Activated gamma-delta T cell treated with anti-CD3 and anti-CD28 coated beads, Interleukin-2, amount 50 U/mL, for 16 hours (primary cell): ENCODE results near the gene ZSCAN29.
"Not testable (repeated sequence)": the region's sequence is repeated elsewhere in the genome, so short reads cannot be mapped to it uniquely, and the experiment has no call there.

Experiments used
- DNase-seq: peaks from one replicate; pipeline ENCODE4 v3.0.0-alpha.2; 2020; ENCODE audit warnings: low read depth

The ZSCAN29 gene

DNA sequence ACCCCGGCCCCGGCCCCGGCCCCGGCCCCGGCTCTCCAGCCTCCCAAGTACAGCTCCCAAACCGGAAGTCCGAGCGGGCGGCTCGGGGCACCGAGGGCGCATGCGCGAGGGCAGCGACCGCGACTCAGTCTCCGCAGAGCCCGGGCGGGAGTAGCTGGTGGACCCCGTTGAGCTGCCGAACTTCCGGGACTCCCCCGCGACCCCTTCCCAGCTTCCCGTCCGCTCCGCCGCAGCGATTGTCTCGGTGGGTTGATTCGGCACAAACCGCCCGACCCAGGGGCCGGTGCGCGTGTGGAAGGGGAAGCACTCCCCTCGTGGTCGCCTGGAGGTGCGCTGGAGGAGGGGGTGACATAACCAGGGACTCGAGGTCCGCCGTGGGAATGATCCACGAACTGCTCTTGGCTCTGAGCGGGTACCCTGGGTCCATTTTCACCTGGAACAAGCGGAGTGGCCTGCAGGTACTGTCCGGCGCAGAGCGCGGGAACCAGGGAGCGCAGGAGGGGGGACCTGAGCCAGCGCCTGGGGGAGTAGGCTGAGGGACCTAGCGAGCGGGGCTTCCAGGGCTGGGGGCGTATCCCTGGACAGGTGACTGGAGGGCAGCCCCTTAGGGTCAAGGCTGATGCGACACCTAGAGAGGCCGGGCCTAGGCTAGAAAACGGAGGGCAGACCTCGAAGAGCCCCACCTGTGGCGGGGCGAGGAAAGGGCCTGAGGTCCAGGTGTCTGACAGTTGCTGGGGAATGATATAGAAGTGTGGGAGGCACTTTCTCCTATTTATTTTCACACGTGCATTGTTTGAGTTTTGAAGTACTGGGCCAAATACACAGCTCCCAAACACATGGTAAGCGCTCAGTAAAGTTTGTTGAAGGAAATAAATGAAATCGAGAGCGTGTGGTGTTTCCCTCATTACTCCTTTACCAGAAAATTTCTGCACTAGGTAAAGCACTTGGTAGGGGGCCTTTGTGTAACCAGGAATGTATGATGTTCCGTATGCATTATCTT is at the start of gene ZSCAN29, which contains the start of gene TUBGCP4:
TSS of gene ZSCAN29 (minus strand) at position 69 of the 1,000 bp plus-strand sequence. CDS start 1,130 bp downstream, outside the sequence.
TSS of gene TUBGCP4 (plus strand) at position 127 of the 1,000 bp plus-strand sequence. CDS start at position 381, 254 bp downstream.
- DNase-seq, result peak; percentile 65

DNA sequence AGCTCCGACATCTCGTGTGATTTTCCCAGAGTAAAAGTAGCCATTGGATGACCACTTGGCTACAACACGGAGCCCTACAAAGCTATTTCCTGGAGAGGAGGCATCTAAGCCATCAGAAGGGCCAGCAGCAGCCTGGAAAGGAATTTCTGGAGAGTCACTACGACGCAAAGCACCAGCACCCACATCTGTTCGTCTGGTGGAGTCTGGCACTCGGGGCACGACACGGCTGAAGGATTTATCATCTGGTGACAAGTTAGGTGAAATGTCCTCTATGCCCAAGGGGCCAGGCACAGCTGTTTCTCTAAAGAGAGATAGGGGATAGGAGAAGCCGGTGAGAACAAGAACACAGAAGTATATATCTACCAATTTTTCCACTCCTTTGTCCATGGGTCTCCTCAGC is 49.6 kb upstream of the ZSCAN29 start:
- no peak for DNase-seq

DNA sequence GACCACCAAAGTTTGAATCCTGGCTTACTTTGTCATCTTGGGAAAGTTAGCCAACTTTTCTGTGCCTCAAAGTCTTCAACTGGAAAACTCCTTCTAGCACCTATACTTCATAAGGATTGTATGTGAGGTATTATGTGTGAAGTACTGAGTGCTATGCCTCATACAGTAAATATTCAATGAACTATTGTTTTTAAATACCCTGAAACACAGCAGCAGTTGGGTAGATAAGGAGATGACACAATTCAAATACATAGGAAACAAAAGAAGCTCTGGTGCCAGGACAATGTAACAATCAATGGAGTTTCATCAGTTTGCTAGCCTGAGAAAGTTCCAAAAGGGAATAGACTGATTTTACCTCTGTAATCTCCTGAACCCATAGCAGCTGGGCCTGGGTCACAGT is 43.4 kb upstream of the ZSCAN29 start:
- no peak for DNase-seq

DNA sequence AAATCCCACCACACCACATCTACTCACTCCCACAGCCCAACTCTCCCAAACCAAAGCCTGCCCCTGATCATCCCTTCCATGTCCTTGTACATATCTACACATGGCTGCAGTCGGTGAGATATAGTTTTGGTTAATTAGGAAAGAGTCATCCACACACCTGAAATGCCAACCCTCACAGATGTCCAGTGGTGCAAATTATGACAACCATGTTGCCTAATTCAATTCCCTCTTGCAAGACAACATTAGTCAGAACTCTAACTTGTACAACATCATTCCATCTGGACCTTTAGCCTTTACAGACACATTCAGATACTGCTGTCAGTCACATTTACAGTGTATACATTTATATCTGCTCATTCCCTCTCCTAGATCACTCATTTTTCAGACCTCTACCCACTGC is 41.3 kb upstream of the ZSCAN29 start:
- no peak for DNase-seq

DNA sequence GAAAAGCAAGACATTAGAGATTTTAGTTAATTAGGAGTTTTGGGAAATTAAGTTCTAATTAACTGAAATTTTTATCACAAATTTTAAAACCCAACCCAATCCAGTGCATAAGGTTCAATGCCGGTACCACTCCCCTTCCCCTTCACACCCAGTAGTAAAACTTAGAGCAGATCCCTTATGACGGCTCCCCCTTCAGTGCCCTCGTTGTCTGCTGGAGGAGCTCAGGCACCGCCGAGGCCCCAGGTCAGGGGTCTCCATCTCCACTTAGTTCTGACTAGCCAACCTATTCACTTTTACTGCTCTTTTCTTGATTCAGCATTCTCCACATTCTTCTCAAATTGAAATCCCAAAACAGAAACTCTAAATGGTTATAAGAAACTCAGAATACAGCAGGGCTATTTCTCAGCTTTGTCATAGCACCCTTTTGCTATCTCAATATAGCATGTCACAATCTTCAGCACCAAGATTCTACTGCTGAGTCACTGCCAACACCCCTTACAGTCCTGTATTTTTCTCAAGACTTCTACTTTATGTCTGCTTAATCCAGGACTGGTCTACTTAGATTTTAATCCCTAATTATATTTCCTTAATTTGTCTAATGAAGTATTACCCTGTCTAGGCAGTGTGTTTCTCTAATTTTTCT is 39.9 kb upstream of the ZSCAN29 start:
- no peak for DNase-seq

DNA sequence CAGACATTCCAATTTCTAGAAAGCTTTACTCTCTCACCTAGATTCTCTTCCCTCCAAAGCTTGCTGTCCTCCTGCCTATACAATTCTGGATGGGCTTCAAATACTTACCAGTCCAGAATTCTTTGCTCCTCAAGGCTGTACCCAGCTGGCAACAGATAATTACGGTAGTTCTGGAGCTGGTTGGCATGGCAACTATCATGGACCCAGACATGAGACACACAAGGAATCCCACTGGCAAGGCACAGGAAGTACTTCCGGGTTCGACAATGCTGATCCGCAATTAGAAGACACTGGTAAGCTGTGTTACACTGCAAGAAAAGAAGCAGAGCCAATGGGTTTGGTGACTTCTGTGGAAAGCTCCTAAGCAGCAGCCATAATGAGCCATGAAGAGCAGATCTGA is 37.9 kb upstream of the ZSCAN29 start:
- no peak for DNase-seq

DNA sequence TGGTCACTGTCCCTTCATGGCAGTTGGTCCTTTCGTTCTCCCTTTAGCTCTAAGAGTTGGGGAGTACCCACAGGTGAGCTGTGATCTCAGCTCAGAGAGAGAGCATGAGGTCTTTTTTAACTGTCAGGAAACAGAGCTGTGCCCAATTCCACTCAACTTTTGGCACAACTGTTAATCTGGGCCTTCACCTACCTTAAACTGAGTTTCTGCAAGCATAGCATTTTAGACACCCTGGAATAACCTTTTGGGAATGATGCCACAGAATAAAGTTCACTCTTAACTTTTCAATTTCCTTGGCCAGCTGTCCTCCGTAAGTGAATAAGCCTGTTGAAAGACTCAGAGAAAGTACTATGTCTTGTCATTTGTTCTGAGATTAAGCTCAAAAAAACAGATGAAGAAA is 36.0 kb upstream of the ZSCAN29 start:
- DNase-seq, result no peak

DNA sequence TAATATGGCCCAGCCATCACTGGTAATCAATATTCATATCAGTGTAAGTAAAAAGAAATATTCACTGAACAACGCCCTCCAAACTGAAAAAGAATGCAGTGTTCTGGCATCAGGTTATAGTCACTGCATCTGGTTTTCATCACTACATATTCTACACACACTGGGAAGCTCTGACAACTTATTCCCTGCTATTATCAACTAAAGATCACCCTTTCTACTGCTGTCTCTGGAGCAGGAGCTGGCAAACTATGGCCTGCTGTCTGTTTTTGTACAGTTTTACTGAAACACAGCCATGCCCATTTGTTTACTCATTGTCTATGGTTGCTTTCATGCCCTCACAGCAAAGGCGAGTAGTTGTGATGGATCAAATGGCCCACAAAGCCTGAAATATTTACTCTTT is 35.3 kb upstream of the ZSCAN29 start:
- no peak for DNase-seq

DNA sequence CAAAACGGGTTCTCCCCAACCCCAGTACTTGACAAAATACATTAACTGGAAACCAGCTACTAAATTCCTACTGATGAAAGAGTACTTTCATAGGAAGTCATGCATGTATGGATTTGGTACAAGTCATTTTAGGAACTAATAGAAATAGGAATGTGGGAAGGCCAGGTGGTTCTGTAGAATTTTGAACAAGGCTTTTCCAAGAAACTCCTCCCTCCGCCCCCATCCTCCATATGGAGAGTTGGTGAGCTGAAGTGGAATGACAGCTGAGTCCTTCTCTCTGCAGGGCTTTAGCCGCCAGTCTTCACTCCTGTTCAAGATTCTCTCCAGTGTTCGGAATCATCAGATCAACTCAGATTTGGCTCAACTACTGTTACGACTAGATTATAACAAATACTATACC is 33.3 kb upstream of the ZSCAN29 start:
- DNase-seq, result no peak

DNA sequence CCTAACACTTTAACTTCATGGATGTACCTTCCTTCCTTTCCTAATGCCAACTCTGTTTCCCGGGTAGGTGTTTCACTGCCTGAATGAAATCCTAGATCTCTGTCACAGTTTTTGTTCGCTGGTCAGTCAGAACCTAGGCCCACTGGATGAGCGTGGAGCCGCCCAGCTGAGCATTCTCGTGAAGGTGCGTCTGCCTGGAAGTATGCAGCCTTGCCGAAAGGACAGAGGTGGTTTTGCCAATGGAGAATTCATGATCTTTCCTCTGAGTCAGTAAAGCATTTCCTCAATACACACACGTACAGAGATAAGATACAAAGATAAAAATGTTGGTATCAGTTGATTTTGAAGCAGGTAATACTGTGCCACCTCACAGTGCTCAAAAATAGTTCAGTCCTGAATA is 32.8 kb upstream of the ZSCAN29 start:
- DNase-seq, result no peak

DNA sequence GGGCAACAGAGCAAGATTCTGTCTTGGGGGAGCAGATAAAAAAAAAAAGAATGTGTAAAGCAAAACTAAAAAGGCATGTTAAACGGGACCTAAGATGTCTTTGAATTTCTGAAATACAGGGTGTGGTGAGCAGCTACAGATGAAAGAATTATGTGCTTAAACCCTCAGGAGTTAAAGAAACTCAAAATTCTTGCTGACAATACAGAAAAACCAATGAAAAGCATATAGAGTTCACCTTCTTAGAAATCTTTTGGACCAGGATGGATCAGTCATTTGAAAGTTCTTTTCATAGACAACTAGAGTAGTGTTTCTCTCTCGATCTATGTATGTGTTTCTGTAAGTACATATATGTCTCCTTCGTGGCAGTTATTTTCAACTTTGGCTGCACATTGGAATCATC is 31.4 kb upstream of the ZSCAN29 start:
- DNase-seq, result no peak

DNA sequence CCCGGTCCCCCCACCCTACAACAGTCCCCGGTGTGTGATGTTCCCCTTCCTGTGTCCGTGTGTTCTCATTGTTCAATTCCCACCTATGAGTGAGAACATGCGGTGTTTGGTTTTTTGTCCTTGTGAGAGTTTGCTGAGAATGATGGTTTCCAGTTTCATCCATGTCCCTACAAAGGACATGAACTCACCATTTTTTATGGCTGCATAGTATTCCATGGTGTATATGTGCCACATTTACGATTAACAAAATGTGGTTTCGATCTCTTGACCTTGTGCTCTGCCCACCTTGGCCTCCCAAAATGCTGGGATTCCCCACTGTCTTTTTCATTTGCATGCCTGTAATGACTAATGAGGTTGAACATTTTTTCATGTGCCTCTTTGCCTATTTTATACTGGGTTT is 22.7 kb upstream of the ZSCAN29 start:
- DNase-seq, result not testable (repeated sequence)

DNA sequence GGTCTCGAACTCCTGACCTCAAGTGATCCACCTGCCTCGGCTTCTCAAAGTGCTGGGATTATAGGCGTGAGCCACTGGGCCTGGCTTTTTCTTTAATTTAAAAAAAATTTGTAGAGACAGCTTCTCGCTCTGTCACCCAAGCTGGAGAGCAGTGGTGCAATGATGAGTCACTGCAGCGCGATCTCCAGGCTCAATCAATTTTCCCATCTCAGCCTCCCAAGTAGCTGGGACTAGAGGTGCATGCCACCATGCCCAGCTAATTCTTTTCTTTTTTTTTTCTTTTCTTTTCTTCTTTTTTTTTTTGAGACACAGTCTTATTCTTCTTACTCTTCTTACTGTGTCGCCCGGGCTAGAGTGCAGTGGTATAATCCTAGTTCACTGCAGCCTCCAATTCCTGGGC is 19.9 kb upstream of the ZSCAN29 start:
- no peak for DNase-seq

DNA sequence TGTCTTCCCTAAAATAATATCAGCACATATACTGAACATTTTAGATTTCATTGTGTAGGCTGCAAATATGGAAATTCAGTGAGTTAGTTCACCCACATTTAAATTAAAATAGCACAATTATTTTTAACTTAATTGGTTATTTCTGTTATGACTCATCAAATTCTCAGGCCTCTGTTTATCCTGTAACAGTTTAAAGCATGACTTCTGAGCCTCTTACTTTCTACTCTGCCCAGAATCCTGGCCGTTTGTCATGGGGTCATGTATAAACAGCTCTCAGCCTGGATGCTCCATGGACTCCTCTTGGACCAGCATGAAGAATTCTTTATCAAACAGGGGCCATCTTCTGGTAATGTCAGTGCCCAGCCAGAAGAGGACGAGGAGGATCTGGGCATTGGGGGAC is 12.2 kb upstream of the ZSCAN29 start:
- DNase-seq, result no peak

DNA sequence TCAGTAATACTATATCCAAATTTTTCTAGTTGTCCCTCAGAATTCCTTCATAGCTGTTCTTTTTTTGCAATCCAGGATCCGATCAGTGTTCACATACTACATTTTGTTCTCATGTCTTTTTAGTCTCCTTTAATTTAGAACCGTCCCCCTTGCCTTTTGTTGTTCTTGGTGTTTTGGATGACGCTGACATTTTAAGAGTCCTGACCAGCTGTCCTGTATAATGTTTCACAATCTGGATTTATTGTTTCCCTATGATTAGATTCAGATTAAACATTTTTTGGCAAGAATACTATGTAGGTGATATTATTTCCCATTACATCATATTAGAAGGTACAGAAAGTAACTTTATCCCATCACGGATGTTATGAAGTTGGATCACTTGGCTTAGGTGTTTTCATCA is 11.5 kb upstream of the ZSCAN29 start:
- no peak for DNase-seq

DNA sequence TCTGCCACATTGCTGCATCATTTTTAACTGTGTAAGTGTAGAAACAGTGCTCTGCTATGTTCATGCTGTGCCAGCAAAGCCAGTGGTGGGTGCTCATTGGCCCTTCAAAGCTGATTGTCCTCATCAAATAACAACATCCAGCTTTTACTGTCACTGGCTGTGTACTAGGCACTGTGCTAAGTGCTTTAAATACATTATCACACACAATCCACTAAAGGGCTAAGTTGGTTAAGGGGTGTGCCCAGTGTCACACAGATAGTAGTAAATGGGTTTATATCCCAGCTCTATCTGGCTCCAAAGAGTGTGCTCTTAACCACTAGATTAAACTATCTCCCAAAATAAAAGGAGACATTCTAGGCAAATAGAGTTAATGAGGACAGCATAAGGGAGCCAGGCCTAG is 7.8 kb upstream of the ZSCAN29 start:
- no peak for DNase-seq

DNA sequence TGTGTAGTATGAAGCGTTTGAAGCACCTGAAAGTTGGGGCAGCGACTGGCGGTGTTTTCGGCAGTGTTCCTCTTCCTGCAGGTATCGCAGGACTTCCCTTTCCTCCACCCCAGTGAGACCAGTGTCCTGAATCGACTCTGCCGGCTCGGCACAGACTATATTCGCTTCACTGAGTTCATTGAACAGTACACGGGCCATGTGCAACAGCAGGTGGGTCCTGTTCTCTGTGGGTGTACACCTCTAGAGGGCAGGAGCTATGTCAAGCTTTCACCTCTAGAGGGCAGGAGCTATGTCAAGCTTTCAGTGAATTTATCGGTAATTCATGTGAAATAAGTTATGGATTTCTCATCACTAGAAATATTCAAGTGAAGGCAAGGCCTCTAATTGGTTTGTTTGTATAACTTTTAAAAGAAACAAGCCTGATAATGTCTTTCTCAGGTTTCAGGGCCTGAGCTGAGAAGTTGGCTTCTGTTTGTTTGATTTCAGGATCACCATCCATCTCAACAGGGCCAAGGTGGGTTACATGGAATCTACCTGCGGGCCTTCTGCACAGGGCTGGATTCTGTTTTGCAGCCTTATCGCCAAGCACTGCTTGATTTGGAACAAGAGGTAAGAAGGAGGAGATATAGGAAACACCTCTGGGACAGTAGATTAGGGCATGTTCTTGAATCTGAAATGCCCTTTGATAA is 5.3 kb upstream of the ZSCAN29 start:
- no peak for DNase-seq

DNA sequence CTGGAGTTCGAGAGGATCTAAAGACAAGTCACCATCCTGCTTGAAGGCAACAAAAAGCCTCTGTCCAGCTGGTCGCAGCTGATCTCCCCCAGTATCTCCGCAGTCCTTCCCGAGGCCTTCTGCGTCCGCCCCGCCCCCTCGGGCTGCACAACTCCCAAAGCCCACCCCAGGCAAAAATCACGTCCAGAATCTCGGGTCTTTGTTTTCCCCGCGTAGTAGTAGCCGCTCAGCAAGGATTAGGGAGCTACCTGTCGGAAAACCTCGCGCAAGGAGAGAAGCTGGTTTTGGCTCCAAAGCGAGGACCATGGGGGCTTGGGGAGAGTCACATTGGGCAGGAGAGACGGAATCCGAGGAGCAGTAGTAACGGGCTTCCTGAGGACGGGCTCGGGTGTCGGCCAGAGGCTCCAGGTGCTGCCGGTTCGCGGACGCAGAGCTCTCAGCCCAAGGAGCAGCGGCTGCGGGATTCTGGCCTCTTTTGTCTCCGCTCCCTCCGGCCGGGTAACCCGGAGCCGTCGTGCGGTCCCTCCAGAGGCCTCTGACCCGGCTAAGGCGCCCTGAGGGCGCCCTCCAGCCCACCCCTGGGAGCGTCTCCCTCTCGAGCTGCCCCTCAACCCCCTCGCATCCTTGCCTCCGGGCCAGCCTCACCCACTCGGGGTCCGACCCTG is 401 bp downstream of the ZSCAN29 start:
- DNase-seq, result no peak

DNA sequence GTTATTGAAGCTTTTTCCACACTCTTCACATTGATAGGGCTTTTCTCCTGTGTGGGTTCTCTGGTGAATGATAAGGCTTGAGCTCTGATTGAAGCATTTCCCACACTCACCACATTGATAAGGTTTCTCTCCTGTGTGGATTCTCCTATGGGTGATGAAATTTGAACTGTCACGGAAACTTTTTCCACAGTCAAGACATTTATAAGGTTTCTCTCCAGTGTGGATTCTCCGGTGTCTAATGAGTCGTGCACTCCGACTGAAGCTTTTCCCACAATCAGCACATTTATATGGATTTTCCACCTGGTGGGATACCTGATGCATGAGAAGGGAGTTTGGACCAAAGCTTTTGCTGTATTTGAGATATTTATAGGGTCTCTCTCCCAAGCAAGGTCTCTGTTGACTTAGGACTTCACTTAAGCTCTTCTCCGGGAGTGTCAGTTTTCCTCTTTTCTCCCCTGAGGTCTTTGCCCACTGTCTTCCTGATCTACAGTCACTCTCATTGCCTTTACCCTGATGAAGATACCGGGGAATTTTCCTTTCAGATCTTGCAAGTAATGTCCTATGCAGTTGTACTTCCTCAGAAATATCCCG is 9.4 kb downstream of the ZSCAN29 start:
- no peak for DNase-seq

DNA sequence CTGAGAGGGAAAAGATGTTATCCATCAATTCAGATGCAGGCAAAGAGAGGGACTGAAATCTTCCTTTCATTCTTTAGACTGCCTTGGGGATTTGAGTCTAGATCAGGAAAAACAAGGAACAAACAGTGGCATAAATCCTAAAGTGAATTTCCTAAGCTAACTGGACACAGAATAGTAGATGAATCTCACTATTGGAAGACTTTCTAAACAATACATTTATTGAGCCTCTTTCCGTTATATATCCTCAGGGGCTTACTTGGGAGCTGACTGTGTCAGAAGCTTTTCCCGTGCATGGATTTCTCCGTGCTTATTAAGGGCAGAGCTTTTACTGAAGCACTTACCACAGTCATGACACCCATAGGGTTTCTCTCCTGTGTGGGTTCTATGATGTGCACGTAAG is 10.0 kb downstream of the ZSCAN29 start:
- no peak for DNase-seq

DNA sequence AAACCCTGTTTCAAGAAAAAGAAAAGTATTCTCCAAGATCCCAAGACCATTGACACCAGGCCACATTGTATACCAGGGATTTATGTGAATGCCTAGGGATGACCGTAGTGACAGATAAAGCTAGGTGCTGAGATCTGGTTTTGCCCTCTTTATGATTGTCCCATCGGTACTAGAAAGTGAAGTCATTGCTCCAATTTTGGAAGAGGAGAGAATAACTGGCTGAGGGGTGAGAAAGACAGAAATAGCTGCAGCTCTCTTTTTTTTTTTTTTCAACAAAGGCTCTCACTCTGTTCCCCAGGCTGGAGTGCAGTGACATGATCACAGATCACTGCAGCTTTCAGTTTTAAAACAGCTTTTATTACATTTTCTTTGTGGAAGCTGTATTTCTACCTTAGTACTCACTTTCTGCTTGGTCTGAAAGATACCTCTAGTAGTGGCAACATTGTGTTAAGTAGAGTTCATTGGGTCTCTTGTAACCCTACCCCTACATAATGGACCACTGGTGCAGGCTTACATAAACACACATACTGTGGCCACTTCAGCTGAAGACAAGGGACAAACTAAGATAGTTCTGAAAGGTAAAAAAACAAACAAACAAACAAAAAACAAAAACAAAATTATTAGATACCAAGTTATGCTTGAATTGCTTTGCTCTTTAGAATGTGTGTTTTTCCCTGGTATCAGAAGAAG is 18.0 kb downstream of the ZSCAN29 start:
- no peak for DNase-seq
